ENCODE data around the gene PDK2.

Gene PDK2

GRCh38 chr17:50148226-50149090, 53.3 kb downstream of the PDK2 start:
- H3K27me3 ChIP-seq (ENCODE audit: low read length) = no peaks in the 10 kb centered on the region
- no peaks in the 10 kb centered on the region for H4K20me1 ChIP-seq (ENCODE audit: low read depth, low read length)
- H3K27ac ChIP-seq (ENCODE audit: low read depth, low read length) = peak overlapping the region; percentile 95
- H3F3A ChIP-seq (ENCODE audit: insufficient read depth) = peaks cover 9% of the 10 kb centered on the region; the same call in 1 of the 2 replicates
- H3K9ac ChIP-seq (ENCODE audit: low read length) = peak overlapping the region; percentile 96
- H3K4me2 ChIP-seq (ENCODE audit: low read depth, low read length, poor library complexity, severe bottlenecking) = peak overlapping the region; percentile 100
- H3K79me2 ChIP-seq (ENCODE audit: insufficient read depth, low read length) = peaks cover 41% of the 10 kb centered on the region
- H3K9me3 ChIP-seq (ENCODE audit: insufficient read depth, low read length) = no peaks in the 10 kb centered on the region
- TF ChIP-seq CTCF (IDR thresholded peaks at IDR 0.05; ENCODE audit: insufficient read depth, low read length, poor library complexity, severe bottlenecking) (no peak), EZH2phosphoT487 (conservative IDR thresholded peaks at IDR 0.05; ENCODE audit: low read length) (no peak)
- peak overlapping the region; percentile 10 for H2AFZ ChIP-seq (ENCODE audit: low read depth, low read length, severe bottlenecking)
- peak overlapping the region; percentile 94 for H3K4me3 ChIP-seq (ENCODE audit: insufficient read depth, low read length, poor library complexity, severe bottlenecking)
- no peaks in the 10 kb centered on the region for H3K36me3 ChIP-seq (ENCODE audit: low read length)
- no peaks in the 10 kb centered on the region for H3K9me2 ChIP-seq (replicated peaks; ENCODE audit: insufficient read depth, low read length)

- no peaks in the 10 kb centered on the region for H4K20me1 ChIP-seq (ENCODE audit: low read depth, low read length)
- H3K9ac ChIP-seq (ENCODE audit: low read length) = peak overlapping the region; percentile 96
- TF ChIP-seq EZH2phosphoT487 (conservative IDR thresholded peaks at IDR 0.05; ENCODE audit: low read length) = no peak
- TF ChIP-seq CTCF (IDR thresholded peaks at IDR 0.05; ENCODE audit: insufficient read depth, low read length, poor library complexity, severe bottlenecking) = no peak
- H2AFZ ChIP-seq (ENCODE audit: low read depth, low read length, severe bottlenecking) = no peak overlapping the region
- peak overlapping the region; percentile 94 for H3K4me3 ChIP-seq (ENCODE audit: insufficient read depth, low read length, poor library complexity, severe bottlenecking)
- no peaks in the 10 kb centered on the region for H3K36me3 ChIP-seq (ENCODE audit: low read length)
- no peaks in the 10 kb centered on the region for H3K27me3 ChIP-seq (ENCODE audit: low read length)
- H3K79me2 ChIP-seq (ENCODE audit: insufficient read depth, low read length) = peaks cover 41% of the 10 kb centered on the region
- H3K9me3 ChIP-seq (ENCODE audit: insufficient read depth, low read length) = no peaks in the 10 kb centered on the region
- peaks cover 9% of the 10 kb centered on the region; the same call in 1 of the 2 replicates for H3F3A ChIP-seq (ENCODE audit: insufficient read depth)
- peak overlapping the region; percentile 95 for H3K27ac ChIP-seq (ENCODE audit: low read depth, low read length)
- peak overlapping the region; percentile 100 for H3K4me2 ChIP-seq (ENCODE audit: low read depth, low read length, poor library complexity, severe bottlenecking)
- H3K9me2 ChIP-seq (replicated peaks; ENCODE audit: insufficient read depth, low read length) = no peaks in the 10 kb centered on the region
These were observed 53.9 kb downstream of the PDK2 start for GRCh38 chr17:50149091-50149416.

GRCh38 chr17:50149417-50150353, 54.5 kb downstream of the PDK2 start:
- H3F3A ChIP-seq (ENCODE audit: insufficient read depth) = peaks cover 9% of the 10 kb centered on the region; the same call in 1 of the 2 replicates
- H3K79me2 ChIP-seq (ENCODE audit: insufficient read depth, low read length) = peaks cover 41% of the 10 kb centered on the region
- no peaks in the 10 kb centered on the region for H4K20me1 ChIP-seq (ENCODE audit: low read depth, low read length)
- TF ChIP-seq CTCF (IDR thresholded peaks at IDR 0.05; ENCODE audit: insufficient read depth, low read length, poor library complexity, severe bottlenecking) = no peak
- H2AFZ ChIP-seq (ENCODE audit: low read depth, low read length, severe bottlenecking) = no peak overlapping the region
- H3K9me2 ChIP-seq (replicated peaks; ENCODE audit: insufficient read depth, low read length) = no peaks in the 10 kb centered on the region
- no peaks in the 10 kb centered on the region for H3K9me3 ChIP-seq (ENCODE audit: insufficient read depth, low read length)
- no peaks in the 10 kb centered on the region for H3K27me3 ChIP-seq (ENCODE audit: low read length)
- peak overlapping the region; percentile 94 for H3K4me3 ChIP-seq (ENCODE audit: insufficient read depth, low read length, poor library complexity, severe bottlenecking)
- H3K27ac ChIP-seq (ENCODE audit: low read depth, low read length) = peak overlapping the region; percentile 95
- H3K4me2 ChIP-seq (ENCODE audit: low read depth, low read length, poor library complexity, severe bottlenecking) = peak overlapping the region; percentile 100
- H3K9ac ChIP-seq (ENCODE audit: low read length) = peak overlapping the region; percentile 96
- no peaks in the 10 kb centered on the region for H3K36me3 ChIP-seq (ENCODE audit: low read length)
